Spleen (tissue), 11 donors: ENCODE measurements around the gene GPBAR1. TPM values are rescaled to one million over a fixed set of nuclear protein-coding genes. Genes with fewer than 3 reads are reported as not detected.

Experiments
- DNase-seq: peaks from one replicate; pipeline ENCODE4 v3.0.0-alpha.2; 2020
- H3K27ac ChIP-seq, 8 donors: fragments of 200-600 bp; sonication (generic) in 7 of 8; 1 replicate in 4 of 8; 2 replicates in 4 of 8; pipeline versions ENCODE4 v1.5.0 to v1.8.0; 2016 to 2021; ENCODE audit warnings: inconsistent platforms in 4 of 8, mild to moderate bottlenecking in 4 of 8, moderate library complexity in 1 of 8
- H3K27me3 ChIP-seq, 7 donors: fragments of 200-600 bp; sonication (generic) in 6 of 7; replicated peaks in 1 of 7; 1 replicate in 4 of 7; 2 replicates in 3 of 7; pipeline versions ENCODE4 v1.5.0 to v1.8.0; 2016 to 2021; ENCODE audit warnings: inconsistent platforms in 3 of 7, mild to moderate bottlenecking in 1 of 7
- H3K36me3 ChIP-seq, 6 donors: fragments of 200-600 bp; sonication (generic) in 5 of 6; 1 replicate in 4 of 6; 2 replicates in 2 of 6; pipeline versions ENCODE4 v1.5.0 to v1.8.0; 2016 to 2021; ENCODE audit warnings: inconsistent platforms in 2 of 6
- H3K4me1 ChIP-seq, 6 donors: fragments of 200-600 bp; sonication (generic) in 5 of 6; 1 replicate in 3 of 6; 2 replicates in 3 of 6; pipeline versions ENCODE4 v1.5.0 to v1.8.0; 2016 to 2021; ENCODE audit warnings: inconsistent platforms in 3 of 6
- H3K4me3 ChIP-seq, 8 donors: fragments of 200-600 bp; sonication (generic) in 7 of 8; 1 replicate in 4 of 8; 2 replicates in 4 of 8; pipeline versions ENCODE4 v1.5.0 to v1.8.0; 2016 to 2021; ENCODE audit warnings: inconsistent platforms in 4 of 8, mild to moderate bottlenecking in 4 of 8, moderate library complexity in 2 of 8
- H3K9me3 ChIP-seq, 8 donors: fragments of 200-600 bp; sonication (generic) in 7 of 8; 1 replicate in 4 of 8; 2 replicates in 4 of 8; pipeline versions ENCODE4 v1.5.0 to v1.8.0; 2016 to 2021; ENCODE audit warnings: inconsistent platforms in 4 of 8
- CTCF ChIP-seq, 11 experiments: fragments of 200-600 bp in 7 of 11; fragments of 450-650 bp in 4 of 11; sonication (generic) in 4 of 11; IDR thresholded peaks in 8 of 11; conservative IDR thresholded peaks in 3 of 11; 1 replicate in 7 of 11; 2 replicates in 4 of 11; pipeline versions ENCODE4 v1.4.0 to v1.8.0; 2016 to 2021; ENCODE audit warnings: antibody characterized with exemption in 11 of 11, inconsistent platforms in 4 of 11, mild to moderate bottlenecking in 1 of 11
- POLR2A ChIP-seq, 3 donors: fragments of 450-650 bp; IDR thresholded peaks; one replicate each; pipeline ENCODE4 v1.5.1; 2017; ENCODE audit warnings: antibody characterized with exemption in 3 of 3, mild to moderate bottlenecking in 1 of 3
- POLR2AphosphoS5 ChIP-seq, 3 donors: sonication (generic); formaldehyde crosslinking; IDR thresholded peaks; one replicate each; pipeline ENCODE4 v1.5.1; 2017; ENCODE audit warnings: antibody characterized with exemption in 3 of 3
- WGBS, 5 donors: extraction: QIAGEN DNeasy Blood & Tissue Kit in 3 of 5; methylation state at CpG; one replicate each; pipeline versions ENCODE4 v1.1.5 to v1.1.7; 2013 to 2018; 5-methylcytosine and 5-hydroxymethylcytosine counted together
- intact Hi-C: fragments of 100-400 bp; cut with DNase I; formaldehyde crosslinking; loops from one replicate; pipeline ENCODE4 v1.15.0; 2023; ENCODE audit warnings: low total_unique reads
- polyA plus RNA-seq, 3 donors: library from polyadenylated mRNA; stranded (reverse); fragments of 200-250 nt; gene quantifications; one replicate each; pipeline ENCODE4 v1.2.1, GENCODE V29; 2013
- total RNA-seq, 7 donors: library from RNA; depleted of rRNA in 3 of 7; stranded (reverse); fragments of >200 nt in 3 of 7; fragmentation: NEBNext Ultra II Directional in 4 of 7; extraction: Animal tissue kit (Norgen Biotek cat#: 25700) in 4 of 7; gene quantifications; one replicate each; pipeline versions ENCODE4 v1.1.0 to v1.2.1, GENCODE V29; 2016 to 2021
- donor health status: healthy with polysubstance abuse.
- donor health status: DM: no; HTN: no; CAD: no; lungs with moderate emphysema.
- donor health status: DM: no; HTN: no; CAD: no.
- donor health status: Bipolar disorder and iron deficiency.
- donor health status: healthy.
- donor health status: DM: no; HTN: no; CAD: no.
- donor health status: DM: yes; HTN: yes; CAD: no.

The GPBAR1 gene
- total and polyA plus RNA-seq, 10 donors, result 1.4 to 13.9 (median 6.8) TPM

- peak within 1 kb of the TSS; percentile 91 to 99 (median 98) for H3K27ac ChIP-seq
- H3K9me3 ChIP-seq, result no peaks in the 10 kb centered on the region
- WGBS, 5 donors, result 0 to 1% (median 0%) methylated on average over 29 to 60 of the region's 60 CpGs
- peak; percentile 100 for DNase-seq
- intact Hi-C loops, result no loop called here
- peak in 9 of 11 experiments; percentile 19 to 67 (median 46) for TF ChIP-seq CTCF (IDR thresholded peaks at IDR 0.05 in 8 of 11, conservative IDR thresholded peaks at IDR 0.05 in 3 of 11)
- peak; percentile 96 to 99 (median 98) for TF ChIP-seq POLR2AphosphoS5 (IDR thresholded peaks at IDR 0.05)
- TF ChIP-seq POLR2A (IDR thresholded peaks at IDR 0.05), result peak in 2 of 3 donors; percentile 78 to 92
- H3K36me3 ChIP-seq, result peaks cover 0 to 25% (median 0%) of the 10 kb centered on the region in 6 donors
- H3K4me1 ChIP-seq, result peaks cover 34 to 50% (median 45%) of the 10 kb centered on the region in 6 donors
- peak within 1 kb of the TSS; percentile 77 to 98 (median 92) for H3K4me3 ChIP-seq
- H3K27me3 ChIP-seq, result no peaks in the 10 kb centered on the region
Observed at GRCh38 chr2:218216674-218217359, 44.0 kb upstream of the GPBAR1 start, which contains the start of gene ARPC2. ARPC2 (plus strand) TSS chr2:218217189; CDS start chr2:218217471, 282 bp downstream.

- DNase-seq, result peak; percentile 95
Observed at GRCh38 chr2:218217360-218218267, 43.2 kb upstream of the GPBAR1 start.

GRCh38 chr2:218218268-218219185 is 42.3 kb upstream of the GPBAR1 start:
- 1 to 6% (median 3%) methylated on average over 4 of the region's 4 CpGs for WGBS, 5 donors
- Histone ChIP-seq H3K4me1 (peaks cover 51 to 67% (median 62%) of the 10 kb centered on the region in 6 donors), H3K4me3 (peak overlapping the region; percentile 77 to 98 (median 92)), H3K27me3 (no peaks in the 10 kb centered on the region), H3K27ac (peak overlapping the region; percentile 91 to 99 (median 98)), H3K36me3 (peaks cover 0 to 41% (median 4%) of the 10 kb centered on the region in 6 donors), H3K9me3 (no peaks in the 10 kb centered on the region)
- peak in 1 of 3 donors; percentile 24 for TF ChIP-seq POLR2AphosphoS5 (IDR thresholded peaks at IDR 0.05)
- TF ChIP-seq POLR2A (IDR thresholded peaks at IDR 0.05), result peak in 2 of 3 donors; percentile 8 to 71
- TF ChIP-seq CTCF (IDR thresholded peaks at IDR 0.05 in 8 of 11, conservative IDR thresholded peaks at IDR 0.05 in 3 of 11), result no peak
- intact Hi-C loops, result no loop called here
- no peak for DNase-seq

More at GRCh38 chr2:218217360-218218267, 43.2 kb upstream of the GPBAR1 start:
- Histone ChIP-seq H3K36me3 (peaks cover 0 to 33% (median 0%) of the 10 kb centered on the region in 6 donors), H3K27me3 (no peaks in the 10 kb centered on the region), H3K27ac (peak overlapping the region; percentile 91 to 99 (median 98)), H3K4me1 (peaks cover 42 to 58% (median 53%) of the 10 kb centered on the region in 6 donors), H3K4me3 (peak overlapping the region; percentile 77 to 98 (median 92)), H3K9me3 (no peaks in the 10 kb centered on the region)
- TF ChIP-seq CTCF (IDR thresholded peaks at IDR 0.05 in 8 of 11, conservative IDR thresholded peaks at IDR 0.05 in 3 of 11) (no peak), POLR2AphosphoS5 (IDR thresholded peaks at IDR 0.05) (peak; percentile 58 to 61 (median 60)), POLR2A (IDR thresholded peaks at IDR 0.05) (no peak)
- intact Hi-C loops, result no loop called here
- 0 to 1% (median 0%) methylated on average over 45 to 47 of the region's 47 CpGs for WGBS, 5 donors
